HK-2 (cell line): Measurements from ENCODE around the gene DNAH9.

Source experiments
- DNase-seq: peaks from one replicate; pipeline ENCODE4 v3.0.0-alpha.2; 2018; ENCODE audit not compliant: unreplicated experiment

The DNAH9 gene, protein sequence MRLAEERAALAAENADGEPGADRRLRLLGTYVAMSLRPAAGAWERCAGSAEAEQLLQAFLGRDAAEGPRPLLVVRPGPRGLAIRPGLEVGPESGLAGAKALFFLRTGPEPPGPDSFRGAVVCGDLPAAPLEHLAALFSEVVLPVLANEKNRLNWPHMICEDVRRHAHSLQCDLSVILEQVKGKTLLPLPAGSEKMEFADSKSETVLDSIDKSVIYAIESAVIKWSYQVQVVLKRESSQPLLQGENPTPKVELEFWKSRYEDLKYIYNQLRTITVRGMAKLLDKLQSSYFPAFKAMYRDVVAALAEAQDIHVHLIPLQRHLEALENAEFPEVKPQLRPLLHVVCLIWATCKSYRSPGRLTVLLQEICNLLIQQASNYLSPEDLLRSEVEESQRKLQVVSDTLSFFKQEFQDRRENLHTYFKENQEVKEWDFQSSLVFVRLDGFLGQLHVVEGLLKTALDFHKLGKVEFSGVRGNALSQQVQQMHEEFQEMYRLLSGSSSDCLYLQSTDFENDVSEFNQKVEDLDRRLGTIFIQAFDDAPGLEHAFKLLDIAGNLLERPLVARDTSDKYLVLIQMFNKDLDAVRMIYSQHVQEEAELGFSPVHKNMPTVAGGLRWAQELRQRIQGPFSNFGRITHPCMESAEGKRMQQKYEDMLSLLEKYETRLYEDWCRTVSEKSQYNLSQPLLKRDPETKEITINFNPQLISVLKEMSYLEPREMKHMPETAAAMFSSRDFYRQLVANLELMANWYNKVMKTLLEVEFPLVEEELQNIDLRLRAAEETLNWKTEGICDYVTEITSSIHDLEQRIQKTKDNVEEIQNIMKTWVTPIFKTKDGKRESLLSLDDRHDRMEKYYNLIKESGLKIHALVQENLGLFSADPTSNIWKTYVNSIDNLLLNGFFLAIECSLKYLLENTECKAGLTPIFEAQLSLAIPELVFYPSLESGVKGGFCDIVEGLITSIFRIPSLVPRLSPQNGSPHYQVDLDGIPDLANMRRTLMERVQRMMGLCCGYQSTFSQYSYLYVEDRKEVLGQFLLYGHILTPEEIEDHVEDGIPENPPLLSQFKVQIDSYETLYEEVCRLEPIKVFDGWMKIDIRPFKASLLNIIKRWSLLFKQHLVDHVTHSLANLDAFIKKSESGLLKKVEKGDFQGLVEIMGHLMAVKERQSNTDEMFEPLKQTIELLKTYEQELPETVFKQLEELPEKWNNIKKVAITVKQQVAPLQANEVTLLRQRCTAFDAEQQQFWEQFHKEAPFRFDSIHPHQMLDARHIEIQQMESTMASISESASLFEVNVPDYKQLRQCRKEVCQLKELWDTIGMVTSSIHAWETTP (N-terminal part only)

DNA sequence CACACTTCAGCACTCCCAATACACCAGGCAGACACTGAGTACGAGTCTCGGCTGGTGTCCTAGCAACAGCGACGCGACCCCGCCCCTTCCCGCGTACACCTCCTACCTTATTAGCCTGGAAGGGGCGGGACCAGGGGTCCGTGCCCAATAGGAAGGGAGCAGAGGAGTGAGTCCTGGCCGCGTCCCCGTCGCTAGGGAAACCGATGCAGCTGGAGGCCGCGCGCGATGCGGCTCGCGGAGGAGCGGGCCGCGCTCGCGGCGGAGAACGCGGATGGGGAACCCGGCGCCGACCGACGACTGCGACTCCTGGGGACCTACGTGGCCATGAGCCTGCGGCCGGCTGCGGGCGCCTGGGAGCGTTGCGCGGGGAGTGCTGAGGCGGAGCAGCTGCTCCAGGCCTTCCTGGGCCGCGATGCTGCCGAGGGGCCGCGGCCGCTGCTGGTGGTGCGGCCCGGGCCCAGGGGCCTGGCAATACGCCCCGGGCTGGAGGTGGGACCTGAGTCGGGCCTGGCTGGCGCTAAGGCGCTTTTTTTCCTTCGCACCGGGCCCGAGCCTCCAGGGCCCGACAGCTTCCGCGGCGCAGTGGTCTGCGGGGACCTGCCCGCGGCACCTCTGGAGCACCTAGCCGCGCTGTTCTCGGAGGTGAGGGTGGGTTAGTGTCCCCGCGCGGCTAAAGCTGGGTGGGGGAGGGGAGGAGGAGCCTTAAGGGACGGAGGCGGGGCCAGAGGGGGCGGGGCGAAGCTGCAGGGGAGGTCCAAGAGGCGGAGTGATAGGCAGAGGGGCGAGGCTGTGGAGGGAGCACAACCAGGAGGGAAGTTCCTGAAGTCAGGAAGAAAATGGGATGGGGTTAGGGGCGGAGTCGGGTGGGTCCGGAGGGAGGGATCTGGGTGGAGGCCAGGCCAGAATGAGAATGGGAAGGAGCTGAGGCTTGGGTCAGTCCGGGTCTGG, at the start of gene DNAH9:
DNAH9 (plus strand) TSS at position 197 of the 948 bp plus-strand sequence; CDS start at position 226, 29 bp downstream.
- DNase-seq, result peak; percentile 53

DNA sequence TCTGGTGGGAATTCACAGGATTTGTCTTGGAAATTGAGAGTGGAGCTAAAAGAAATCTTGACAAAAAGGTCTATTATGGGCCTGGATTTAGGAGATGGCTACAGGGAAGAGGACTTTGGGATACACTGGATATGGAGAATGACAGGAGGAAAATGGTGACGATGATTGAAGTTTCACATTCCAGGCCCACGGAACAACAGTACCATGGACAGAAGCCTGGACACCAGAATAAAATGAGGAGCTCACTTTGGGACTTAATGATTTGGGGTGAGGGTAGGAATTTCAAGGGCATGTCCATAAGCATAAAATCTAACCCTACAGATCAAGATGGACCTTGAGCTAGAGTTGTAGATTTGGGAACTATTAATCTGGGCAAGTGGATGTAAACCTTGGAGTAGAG, 47.8 kb upstream of the DNAH9 start:
- DNase-seq, result no peak

DNA sequence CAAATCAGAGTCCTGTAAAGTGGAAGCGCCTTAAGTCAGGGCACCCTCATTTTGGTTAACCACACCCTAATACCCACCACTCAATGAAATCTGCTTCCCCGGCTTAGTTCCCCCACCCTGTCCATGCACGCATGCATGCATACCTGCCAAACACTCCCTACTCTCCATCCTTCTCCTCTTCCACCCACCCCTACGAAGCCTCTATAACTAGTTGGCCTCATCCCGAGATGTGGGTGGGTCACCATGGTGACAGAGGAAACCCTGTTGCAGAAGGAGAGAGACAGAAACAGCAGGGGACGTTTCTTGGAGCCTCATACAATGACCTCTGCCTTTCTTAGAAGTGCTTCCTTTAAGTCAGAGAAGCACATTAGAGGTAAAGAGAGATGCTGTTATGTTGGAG, 46.8 kb upstream of the DNAH9 start:
- DNase-seq, result no peak

DNA sequence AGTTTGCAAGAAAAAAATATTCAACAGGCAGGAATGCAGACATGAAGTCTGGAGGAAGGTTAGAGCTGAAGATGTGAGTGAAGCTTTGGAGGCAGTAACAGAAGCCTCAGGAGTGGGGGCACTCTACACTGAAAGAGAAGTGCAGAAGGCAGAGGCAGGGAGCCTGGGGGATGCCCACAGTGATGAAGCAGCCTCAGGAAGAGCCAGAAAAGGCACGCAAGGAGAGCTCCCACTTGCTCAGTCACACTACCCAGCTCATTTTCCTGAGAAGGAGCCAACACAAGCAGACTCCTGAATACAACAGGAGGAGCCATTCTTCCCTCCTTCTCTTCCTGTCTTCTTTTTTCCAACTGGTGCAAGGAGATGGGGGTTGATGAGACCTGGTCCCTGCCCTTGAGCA, 45.1 kb upstream of the DNAH9 start:
- no peak for DNase-seq

DNA sequence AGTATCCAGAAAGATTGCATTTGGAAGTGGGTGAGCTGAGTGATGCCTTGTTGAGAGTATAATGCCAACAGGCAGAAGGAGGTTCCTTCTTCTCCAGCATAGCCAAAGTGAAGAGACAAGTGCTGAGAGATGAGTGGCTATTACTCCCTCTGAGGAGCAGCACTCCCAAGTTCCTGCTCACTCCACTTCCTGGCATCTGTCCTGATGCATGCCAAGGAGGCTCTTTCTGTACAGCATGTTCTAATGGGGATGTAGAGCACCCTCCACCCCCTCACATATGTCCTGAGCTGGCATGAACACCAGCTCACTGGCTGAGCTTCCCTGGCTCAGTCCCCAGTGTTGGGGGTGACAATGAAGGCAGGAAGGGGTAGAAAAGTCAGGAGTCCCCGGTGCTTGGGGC, 44.2 kb upstream of the DNAH9 start:
- no peak for DNase-seq

DNA sequence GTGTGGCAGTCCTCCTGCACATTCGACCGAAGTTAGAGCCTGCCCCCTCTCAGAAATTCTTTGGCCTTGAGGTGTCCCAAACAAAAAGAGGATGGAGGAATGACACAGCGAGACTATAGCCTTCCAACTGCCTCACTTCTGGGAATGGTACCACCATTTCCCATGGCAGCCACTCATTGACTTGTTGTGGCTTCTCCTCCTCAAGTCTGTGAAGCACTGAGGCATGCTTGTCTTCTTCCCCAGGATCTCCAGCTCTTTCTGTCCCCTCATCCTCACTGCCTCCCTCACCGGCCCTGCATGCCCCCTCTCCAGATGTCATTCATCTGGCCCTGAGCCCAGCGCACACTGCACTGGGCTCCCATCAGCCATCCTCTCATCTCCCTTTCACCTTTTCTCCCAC, 43.7 kb upstream of the DNAH9 start:
- no peak for DNase-seq

DNA sequence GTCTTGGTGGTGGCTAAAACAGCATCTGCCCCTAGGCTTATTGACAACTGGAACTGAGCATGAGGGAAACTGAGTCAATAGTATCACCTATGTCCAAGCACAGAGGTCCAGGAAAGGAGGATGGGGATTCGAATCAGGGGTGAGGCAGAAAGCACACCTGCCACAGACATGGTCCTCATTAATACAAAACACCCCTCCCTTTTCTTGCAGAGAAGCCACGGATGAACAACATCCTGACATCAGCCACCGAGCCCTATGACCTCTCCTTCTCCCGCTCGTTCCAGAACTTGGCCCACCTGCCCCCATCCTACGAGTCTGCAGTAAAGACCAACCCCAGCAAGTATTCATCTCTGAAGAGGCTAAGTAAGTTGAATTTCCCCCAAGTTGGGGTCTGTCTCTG, 42.7 kb upstream of the DNAH9 start:
- no peak for DNase-seq

DNA sequence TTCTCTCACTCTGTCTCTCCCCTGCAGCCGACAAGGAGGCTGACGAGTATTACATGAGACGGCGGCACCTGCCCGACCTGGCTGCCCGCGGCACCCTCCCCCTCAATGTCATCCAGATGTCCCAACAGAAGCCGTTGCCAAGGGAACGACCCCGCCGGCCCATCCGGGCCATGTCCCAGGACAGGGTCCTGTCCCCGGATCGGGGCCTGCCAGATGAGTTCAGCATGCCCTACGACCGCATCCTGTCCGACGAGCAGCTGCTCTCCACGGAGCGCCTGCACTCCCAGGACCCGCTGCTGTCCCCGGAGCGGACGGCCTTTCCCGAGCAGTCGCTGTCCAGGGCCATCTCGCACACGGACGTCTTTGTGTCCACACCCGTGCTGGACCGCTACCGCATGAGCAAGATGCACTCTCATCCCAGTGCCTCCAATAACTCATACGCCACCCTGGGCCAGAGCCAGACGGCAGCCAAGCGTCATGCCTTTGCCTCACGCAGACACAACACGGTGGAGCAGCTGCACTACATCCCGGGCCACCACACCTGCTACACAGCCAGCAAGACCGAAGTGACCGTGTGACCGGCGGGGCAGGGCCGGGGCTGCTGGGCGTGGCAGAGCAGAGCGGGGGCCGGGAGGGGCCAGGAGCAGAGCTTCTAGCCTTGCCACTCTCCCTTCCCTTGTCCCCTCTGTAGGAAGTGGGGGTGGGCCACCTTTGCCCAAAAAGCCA, 40.4 kb upstream of the DNAH9 start:
- DNase-seq, result no peak

DNA sequence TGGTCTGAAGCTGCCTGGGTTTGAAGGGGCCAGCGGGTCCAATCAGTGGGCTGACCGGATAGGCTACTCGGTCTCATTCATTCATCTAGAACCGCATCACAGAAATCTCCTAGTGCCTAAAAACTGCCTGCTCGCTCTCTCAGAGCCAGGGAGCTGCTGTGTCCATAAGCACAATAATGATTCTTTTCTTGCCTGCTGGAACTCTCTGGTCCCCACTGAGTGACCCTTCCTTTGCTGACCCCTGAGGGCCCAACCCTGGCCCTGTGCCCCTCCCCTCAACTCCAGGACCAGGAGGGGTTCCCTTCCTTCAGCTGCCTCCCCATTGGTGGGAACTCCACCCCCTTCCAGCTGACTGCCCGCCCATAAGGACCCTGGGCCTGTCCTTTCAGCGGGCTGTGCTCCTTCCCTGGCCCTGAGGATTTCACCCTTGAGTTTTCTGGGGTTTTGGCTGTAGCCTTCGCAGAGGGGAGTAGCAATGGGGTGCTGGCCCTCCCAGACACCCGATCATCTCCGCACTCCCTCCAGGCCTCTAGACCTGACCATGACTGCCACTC, 39.5 kb upstream of the DNAH9 start:
- no peak for DNase-seq

DNA sequence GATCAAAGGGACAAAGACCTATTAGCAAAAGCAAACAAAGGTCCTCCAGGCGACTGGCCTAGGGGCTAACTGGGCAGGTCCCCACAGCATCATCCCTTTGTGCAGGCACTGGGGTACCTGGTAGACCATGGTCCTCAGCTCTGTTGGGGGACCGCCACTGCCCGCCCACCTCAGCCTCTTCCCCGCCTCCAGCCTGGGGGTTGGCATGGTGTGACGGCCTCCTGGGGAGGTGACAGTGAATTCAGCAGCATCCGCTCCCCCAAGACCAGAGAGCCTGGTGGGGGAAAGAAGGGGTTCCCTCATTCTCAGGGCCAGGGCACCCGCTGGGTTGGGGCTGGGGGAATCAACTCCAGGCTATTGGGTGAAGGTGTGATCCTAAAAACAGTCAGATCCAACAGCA, 38.7 kb upstream of the DNAH9 start:
- no peak for DNase-seq

DNA sequence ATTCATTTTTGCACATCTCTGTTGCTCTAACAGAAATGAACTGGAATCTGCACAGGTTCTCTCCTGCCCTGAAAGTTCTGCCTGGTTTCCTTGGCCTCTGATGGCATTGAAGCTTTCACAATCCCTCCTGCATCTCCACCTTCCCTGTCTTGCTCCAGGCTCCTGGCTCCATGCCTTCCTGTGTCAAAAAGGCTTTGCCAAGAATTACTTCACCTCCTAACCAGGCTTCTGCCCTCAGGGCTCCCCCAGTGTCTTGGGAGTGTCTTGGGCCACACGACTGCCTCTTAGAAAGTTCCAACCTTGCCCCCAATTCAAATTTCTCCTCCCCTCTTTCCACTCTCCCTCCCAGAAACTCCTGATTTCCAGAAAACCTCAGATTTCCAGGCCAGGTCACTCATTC, 37.0 kb upstream of the DNAH9 start:
- DNase-seq, result no peak

DNA sequence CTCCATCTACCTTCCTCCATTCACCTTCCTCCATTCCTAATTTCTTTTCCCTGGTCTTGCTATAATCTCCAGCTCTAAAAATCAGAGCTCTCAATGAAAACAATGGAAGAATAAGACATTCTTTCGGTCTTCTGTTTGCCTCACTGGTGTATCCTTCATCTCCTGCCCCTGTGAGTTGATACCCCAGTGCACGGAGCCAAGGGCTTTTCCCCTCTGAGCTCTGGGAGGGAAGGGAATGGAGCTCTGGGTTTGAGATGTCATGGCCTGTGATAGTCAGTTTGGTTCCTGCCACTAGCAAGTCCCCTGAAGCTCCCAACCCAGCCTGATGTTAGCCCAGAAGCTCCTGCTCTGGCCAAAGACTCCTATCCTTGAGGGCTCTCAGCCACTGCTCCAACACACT, 36.6 kb upstream of the DNAH9 start:
- DNase-seq, result no peak

DNA sequence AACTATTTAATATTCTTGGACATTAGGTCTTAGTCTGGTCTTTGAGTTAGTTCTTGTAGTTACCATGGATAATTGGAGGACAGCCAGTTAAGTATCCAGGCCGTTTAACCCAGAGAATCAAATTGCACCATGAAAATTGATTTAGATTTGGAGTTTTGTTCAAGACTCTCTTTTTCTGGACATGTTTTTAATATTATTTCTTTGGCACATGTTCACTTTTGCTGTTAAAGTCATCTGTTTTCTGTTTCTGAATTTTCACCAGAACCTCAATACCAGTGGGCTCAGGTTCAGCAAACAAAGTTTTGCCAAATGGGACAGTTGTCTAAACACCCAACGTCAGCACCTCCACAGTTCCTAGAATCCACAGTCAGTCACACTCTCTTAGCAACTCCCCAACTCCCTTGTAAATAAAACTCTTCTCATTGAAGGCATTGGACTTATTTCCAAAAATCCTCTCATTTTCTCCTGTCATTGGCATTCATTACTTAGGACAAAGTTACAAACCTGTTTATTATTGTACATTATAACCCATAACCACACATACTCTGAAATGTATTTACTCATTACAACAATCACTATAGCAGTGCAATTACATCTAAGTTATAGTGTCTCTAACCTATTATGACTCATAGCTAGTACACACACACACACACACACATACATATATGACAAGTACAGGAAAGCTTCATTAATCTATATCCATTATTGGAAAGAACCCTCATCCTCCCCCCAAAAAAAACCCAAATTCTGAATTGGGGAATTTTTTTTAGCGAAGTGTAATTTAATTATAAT, 33.5 kb upstream of the DNAH9 start:
- DNase-seq, result no peak

DNA sequence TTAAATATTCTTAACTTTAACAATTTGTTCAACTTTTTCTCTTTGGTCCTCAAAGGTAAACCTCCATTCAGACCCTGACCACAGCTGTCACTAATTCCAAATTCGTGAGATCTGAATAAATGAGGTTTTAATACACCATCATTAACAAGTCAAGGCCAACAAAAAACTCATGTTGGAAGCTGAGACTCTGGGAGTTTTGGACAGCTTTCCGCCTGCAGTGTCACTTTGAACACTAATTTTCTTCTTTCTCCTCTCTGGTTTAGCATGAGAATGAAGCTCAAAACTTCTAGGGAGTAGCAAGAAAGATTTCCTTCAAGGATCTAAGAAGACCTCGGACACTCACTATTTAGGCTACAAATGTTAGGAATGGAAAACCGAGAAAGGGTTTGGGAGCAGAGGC, 32.7 kb upstream of the DNAH9 start:
- no peak for DNase-seq

DNA sequence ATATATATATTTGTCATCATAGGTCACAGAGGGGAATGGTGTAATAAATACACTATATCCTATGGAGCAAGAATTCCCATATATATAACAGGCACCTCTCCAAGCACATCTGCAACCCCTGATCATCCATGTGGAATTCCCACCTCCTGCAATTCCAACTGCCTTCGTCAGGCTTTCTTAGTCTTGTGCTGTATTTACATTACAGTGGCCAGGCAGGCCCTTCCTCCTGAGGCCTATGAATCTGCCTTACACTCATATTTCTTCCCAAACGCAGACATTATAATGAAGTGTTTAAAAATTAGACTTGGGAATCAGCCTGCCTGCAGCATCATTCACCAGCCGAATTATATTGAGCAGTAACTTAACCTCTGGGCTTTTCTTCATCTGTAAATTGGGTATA, 19.3 kb upstream of the DNAH9 start:
- no peak for DNase-seq

DNA sequence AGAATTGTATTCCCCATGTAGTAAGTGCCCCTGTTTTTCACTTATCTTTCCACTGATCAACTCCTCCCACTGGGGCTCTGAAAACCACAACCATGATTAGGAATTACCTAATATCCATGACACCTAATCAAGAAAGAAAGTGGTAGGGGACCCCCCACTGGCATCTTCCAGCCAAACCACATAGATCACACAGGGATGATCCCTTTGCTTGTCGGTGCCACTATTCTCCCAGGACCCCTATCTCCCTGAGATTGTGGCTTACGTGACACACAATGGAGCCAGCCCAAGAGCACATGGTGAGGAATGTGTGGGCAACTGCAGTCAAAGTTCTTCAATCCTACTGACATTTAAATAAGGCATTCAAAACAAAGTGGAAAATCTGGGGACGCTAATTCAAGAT, 17.6 kb upstream of the DNAH9 start:
- no peak for DNase-seq

DNA sequence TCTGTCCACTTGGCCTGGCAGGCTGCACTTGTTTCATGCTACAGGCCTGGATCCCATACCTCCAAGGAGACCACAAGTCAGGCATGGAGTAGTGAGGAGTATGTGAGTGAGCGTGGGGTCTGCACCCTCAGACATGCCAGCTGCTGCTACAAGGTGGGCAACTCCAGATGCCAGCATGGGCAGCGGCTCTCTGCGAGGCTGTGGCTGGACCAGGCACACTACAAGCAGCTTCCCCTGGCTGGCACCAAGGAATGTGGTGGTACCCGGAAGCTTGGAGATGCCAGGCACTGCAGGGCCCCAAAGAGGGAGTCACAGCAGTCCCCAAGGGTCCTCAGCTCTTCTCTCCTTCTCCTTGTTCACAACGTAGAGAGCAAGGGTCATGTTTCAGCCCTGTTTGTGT, 16.1 kb upstream of the DNAH9 start:
- DNase-seq, result no peak

DNA sequence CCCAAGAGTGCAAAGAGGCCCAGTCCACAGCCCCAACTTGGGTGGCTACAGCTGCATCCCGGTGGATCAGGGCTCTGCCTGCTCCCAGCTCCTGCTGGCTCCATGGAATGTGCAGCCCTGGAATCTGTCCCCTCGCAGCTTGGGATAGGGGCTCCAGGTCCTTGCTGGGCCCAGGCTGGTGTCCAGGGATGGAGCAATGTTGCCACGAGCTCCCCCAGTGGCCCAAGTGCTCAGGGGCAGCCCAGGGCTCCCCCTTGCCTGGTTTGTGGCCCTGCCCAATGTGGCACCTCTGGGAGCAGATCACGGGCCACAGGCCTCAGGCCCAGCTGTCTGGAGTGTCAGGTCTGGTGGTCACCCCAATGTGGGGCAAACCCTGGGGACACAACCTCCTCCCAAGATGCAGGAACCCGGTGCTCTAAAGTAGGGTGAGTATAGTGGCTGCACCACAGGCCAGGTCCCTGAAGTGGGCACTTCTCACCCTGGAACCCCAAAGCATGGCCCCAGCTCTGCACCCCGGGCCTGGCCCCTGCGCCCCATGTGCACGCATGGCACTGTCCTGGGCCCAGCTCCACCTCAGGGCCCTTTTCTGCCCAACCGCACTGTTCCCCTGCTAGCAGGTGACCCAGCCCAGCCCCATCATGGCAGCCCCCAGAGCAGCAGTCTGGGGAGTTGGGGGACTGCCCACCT, 14.8 kb upstream of the DNAH9 start:
- DNase-seq, result no peak

DNA sequence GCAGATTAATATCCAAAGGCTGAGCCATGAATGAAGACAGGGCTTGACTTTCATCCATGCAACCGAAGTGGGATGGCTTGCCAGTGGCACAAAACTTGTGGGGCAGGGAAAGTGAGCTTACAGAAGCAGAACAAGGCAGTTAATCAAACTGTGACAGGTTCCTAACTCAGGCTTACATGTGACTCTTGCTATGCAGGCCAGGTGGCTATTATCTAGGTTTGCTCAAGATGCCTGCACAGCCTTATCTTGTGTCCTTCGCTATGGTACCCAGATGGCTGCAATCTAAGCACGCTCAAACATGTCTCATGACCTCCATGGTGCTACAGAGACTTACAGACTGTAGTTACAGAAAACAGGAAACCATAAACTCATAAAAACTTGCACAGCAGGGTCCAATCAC, 8.6 kb upstream of the DNAH9 start:
- no peak for DNase-seq
